Placental pericyte (primary cell): ENCODE results near the gene ASCC3. TPM values are rescaled to one million over a fixed set of nuclear protein-coding genes. Genes with fewer than 3 reads are reported as not detected.

Source experiments
- total RNA-seq: library from RNA; depleted of rRNA; stranded (reverse); fragments of >200 nt; gene quantifications from 2 replicates; pipeline ENCODE4 v1.2.3, GENCODE V29; 2012

The ASCC3 gene, protein sequence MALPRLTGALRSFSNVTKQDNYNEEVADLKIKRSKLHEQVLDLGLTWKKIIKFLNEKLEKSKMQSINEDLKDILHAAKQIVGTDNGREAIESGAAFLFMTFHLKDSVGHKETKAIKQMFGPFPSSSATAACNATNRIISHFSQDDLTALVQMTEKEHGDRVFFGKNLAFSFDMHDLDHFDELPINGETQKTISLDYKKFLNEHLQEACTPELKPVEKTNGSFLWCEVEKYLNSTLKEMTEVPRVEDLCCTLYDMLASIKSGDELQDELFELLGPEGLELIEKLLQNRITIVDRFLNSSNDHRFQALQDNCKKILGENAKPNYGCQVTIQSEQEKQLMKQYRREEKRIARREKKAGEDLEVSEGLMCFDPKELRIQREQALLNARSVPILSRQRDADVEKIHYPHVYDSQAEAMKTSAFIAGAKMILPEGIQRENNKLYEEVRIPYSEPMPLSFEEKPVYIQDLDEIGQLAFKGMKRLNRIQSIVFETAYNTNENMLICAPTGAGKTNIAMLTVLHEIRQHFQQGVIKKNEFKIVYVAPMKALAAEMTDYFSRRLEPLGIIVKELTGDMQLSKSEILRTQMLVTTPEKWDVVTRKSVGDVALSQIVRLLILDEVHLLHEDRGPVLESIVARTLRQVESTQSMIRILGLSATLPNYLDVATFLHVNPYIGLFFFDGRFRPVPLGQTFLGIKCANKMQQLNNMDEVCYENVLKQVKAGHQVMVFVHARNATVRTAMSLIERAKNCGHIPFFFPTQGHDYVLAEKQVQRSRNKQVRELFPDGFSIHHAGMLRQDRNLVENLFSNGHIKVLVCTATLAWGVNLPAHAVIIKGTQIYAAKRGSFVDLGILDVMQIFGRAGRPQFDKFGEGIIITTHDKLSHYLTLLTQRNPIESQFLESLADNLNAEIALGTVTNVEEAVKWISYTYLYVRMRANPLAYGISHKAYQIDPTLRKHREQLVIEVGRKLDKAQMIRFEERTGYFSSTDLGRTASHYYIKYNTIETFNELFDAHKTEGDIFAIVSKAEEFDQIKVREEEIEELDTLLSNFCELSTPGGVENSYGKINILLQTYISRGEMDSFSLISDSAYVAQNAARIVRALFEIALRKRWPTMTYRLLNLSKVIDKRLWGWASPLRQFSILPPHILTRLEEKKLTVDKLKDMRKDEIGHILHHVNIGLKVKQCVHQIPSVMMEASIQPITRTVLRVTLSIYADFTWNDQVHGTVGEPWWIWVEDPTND (N-terminal part only)
- 67.6 and 142 TPM in 2 replicates for total RNA-seq

DNA sequence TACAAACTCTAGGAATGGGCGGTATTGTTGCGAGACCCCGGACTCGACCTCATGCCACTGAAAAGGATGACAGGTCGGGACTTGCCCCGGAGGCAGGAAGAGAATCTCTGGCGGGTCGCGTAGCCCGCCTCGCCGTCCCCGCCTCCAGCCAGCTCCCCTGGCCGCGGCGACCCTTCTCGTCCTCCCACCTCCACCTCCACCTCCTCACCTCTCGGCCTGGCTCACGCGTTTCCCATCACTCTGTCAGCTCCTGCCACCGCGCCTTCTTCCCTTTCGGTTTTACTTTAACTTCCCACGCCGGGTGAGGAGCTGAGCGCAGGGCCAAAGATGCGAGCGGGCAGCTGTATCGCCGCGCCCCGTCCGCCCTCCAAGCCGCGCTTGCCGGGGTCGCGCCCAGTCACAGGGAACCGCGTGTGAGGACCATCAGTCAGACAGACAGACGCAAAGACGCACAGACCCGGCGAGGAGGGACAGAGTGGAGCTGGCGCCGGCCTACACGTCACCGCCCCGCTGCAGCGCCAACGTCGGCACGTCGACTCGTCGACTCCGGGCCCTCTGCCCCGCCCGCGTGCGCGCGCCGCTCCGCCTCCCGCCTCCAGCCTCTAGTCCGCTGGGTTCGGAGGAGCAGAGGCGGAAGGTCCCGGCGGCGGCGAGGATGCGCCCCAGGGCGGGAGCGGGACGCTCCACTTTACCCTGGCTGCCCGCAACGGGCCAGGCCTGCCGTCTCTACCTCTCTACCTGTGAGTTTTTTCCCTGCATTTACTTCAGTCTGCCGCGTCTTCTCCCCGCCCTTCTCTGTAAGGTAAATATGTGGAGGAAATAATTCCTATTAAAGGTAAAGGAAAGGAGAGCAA is at the start of gene ASCC3:
ASCC3 (minus strand) TSS at position 477 of the 854 bp plus-strand sequence. CDS start 13,332 bp downstream, outside the sequence.

DNA sequence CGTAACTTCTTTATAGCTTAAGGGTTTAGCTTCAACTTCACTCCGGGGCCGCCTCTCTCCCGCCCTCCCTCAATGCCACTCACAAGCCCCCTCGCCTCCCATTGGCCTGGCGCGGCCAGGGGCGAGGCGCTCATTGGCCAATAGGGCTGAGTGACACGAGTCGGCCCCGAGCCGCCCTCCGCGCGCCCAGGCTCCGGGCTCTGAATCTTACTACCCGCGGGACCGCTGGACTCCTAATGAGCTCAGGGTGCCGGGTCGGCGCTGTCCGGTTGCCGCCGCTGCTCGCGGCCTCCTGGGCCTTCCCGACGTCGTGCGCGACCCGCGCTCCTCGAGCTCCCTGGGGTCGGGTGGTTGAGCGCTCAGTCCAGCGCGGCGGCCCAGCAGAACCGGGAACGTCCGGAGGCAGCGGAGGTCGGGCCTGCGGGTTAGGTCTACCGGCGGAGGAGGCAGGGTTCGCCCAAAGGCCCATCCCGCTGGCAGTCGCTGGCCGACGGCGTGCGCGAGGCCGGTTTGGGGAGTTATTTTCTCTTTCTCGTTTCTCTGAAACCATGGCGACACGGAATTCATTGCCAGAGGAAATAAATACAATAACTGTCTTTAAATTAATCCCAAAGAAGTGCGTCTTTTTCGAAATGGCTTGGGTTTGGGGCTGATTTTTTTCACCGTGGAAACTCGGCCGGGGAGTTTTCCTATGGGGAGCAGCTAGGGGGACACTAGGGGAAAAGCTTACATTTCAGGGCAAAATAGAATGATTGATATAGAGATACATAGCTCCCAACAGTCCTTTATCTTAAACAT is 416.0 kb downstream of the ASCC3 start, which contains the start of gene SIM1:
SIM1 (minus strand) TSS at position 19 of the 798 bp plus-strand sequence. CDS start 1,453 bp downstream, outside the sequence.

